Neural progenitor cell (in vitro differentiated cells): Measurements from ENCODE around the gene CELA3B. TPM values are rescaled to one million over a fixed set of nuclear protein-coding genes. Genes with fewer than 3 reads are reported as not detected.

Experiments
- DNase-seq: peaks from one replicate; pipeline ENCODE4 v3.0.0-alpha.2; 2016; ENCODE audit warnings: low spot score
- H2AFZ ChIP-seq: fragments of 200-600 bp; sonication (generic); replicated peaks from 2 replicates; pipeline ENCODE4 v1.6.1; 2016; ENCODE audit warnings: antibody characterized with exemption
- H3F3A ChIP-seq: fragments of 200-600 bp; sonication (generic); 2 replicates; pipeline ENCODE4 v1.6.1; 2016; ENCODE audit warnings: antibody characterized with exemption, low read depth
- H3K27ac ChIP-seq: fragments of 200-600 bp; sonication (generic); 2 replicates; pipeline ENCODE4 v1.5.1; 2016; ENCODE audit warnings: mild to moderate bottlenecking
- H3K27me3 ChIP-seq: fragments of 200-600 bp; sonication (generic); 2 replicates; pipeline ENCODE4 v1.6.1; 2016; ENCODE audit warnings: mild to moderate bottlenecking, moderate library complexity
- H3K36me3 ChIP-seq: fragments of 200-600 bp; sonication (generic); 2 replicates; pipeline ENCODE4 v1.5.1; 2016
- H3K4me1 ChIP-seq: fragments of 200-600 bp; sonication (generic); 2 replicates; pipeline ENCODE4 v1.6.1; 2016; ENCODE audit warnings: mixed run types
- H3K4me2 ChIP-seq: fragments of 200-600 bp; sonication (generic); 2 replicates; pipeline ENCODE4 v1.6.1; 2016
- H3K4me3 ChIP-seq: fragments of 200-600 bp; sonication (generic); 2 replicates; pipeline ENCODE4 v1.5.1; 2016
- H3K79me2 ChIP-seq: fragments of 200-600 bp; sonication (generic); 2 replicates; pipeline ENCODE4 v1.6.1; 2016; ENCODE audit warnings: low read depth
- H3K9ac ChIP-seq: fragments of 200-600 bp; sonication (generic); 2 replicates; pipeline ENCODE4 v1.6.1; 2016
- H3K9me3 ChIP-seq: fragments of 200-600 bp; sonication (generic); 2 replicates; pipeline ENCODE4 v1.5.1; 2016; ENCODE audit warnings: low read depth
- H4K20me1 ChIP-seq: fragments of 200-600 bp; sonication (generic); 2 replicates; pipeline ENCODE4 v1.6.1; 2016; ENCODE audit warnings: low read depth
- H3K27ac Mint-ChIP-seq: 3 replicates; pipeline ENCODE4 v1.8.0; 2021; ENCODE audit warnings: mixed read lengths
- H3K27me3 Mint-ChIP-seq: 2 replicates; pipeline ENCODE4 v1.8.0; 2022; ENCODE audit warnings: low read depth, mild to moderate bottlenecking, inconsistent platforms, moderate library complexity, mixed read lengths; ENCODE audit not compliant: insufficient read depth
- H3K36me3 Mint-ChIP-seq: 3 replicates; pipeline ENCODE4 v1.8.0; 2021; ENCODE audit warnings: mixed read lengths
- H3K4me1 Mint-ChIP-seq: 3 replicates; pipeline ENCODE4 v1.8.0; 2021; ENCODE audit warnings: mixed read lengths
- H3K4me3 Mint-ChIP-seq: 3 replicates; pipeline ENCODE4 v1.8.0; 2021; ENCODE audit warnings: mild to moderate bottlenecking, moderate library complexity, mixed read lengths
- H3K9me3 Mint-ChIP-seq: 3 replicates; pipeline ENCODE4 v1.8.0; 2020; ENCODE audit warnings: mixed read lengths
- EZH2 ChIP-seq: fragments of 200-600 bp; sonication (generic); IDR thresholded peaks from 2 replicates; pipeline ENCODE4 v1.6.1; 2017; ENCODE audit warnings: antibody characterized with exemption, mild to moderate bottlenecking, moderate library complexity
- EZH2phosphoT487 ChIP-seq: fragments of 200-600 bp; sonication (generic); IDR thresholded peaks from 2 replicates; pipeline ENCODE4 v1.6.1; 2017; ENCODE audit warnings: antibody characterized with exemption
- total RNA-seq: library from RNA; depleted of rRNA; stranded (reverse); fragments of >200 nt; gene quantifications from 2 replicates; pipeline ENCODE4 v1.2.3, GENCODE V29; 2015; ENCODE audit warnings: low replicate concordance
- TF ChIP-seq, protein P1 (sequence below): fragments of 200-600 bp; sonication (generic); IDR thresholded peaks from 2 replicates; pipeline ENCODE4 v1.5.1; 2017; ENCODE audit warnings: antibody characterized with exemption, mild to moderate bottlenecking

CELA3B gene
- total RNA-seq, 1 donor from 2014 or later, result not detected

DNA sequence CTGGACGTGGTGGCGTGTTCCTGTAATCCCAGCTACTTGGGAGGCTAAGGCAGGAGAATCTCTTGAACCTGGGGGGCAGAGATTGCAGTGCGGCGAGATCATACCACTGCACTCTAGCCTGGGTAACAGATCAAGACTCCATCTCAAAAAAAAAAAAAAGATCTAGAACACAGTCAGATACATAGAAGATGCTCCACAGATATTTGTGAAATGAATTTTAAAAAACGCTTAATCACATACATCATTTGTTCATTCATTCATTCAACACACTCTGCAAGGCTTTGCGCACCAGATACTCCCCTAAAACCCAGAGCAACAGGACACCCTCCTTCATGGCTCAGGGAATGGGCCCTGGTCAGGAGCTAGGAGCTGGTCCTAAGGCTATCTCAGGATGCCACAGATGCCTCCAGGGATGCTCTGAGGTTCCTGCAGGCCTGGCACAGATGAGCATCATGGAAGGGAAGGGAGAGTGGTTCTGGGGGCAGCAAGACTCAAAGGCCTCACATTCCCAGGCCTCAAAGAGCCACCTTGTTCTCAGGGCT is 46.1 kb upstream of the CELA3B start:
- Histone ChIP-seq H3K27ac (no peak overlapping the region), H3K4me1 (peaks cover 38% of the 10 kb centered on the region)
- peaks cover 5% of the 10 kb centered on the region for H3K36me3 Mint-ChIP-seq

DNA sequence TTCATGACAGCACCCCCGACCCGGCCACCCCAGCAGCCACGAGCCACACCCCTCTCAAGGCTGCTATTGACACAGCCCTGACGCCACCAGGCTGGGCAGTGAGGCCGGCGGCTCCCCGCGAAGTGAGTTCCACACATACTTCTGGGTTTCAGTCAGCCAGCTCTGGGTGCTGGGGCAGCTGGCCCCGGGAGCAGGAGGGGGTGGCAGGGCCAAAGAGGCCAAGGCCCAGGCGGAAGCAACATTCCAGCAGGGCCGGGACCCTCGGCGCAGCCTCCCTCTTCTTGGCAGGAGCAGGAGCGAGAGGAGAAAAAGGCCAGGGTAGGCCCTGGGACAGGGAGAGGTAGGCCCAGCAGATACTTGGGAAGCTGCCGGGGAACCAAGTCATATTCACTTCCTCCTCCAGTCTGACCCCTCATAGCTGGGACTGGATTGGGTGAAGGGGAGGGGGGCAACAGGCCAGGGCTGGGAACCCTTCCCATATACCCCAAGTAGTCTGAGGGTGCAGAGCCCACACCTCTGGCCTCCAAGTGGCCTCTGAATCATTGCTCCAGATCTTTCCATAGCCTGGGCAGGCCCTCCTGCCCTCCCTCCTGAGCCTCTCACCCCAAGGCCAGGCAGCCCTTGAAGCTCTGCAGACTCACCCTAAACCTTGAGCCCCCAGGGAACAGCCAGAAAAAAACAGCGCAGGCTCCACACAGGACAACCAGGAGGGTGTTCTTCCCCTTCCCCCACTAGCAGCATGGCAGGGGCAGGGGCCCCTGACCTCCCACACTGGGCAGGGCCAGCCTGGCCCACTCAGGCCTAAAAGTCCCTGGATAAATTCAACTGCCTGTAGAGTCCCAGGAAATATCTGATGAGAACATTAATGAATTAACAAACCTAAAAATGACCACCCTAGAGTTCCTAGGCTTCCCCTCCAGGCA is 45.4 kb upstream of the CELA3B start:
- Histone ChIP-seq H3K9ac (no peak overlapping the region), H3K4me1 (peaks cover 46% of the 10 kb centered on the region), H3K27ac (no peak overlapping the region)

More for the DNA sequence above, 46.1 kb upstream of the CELA3B start:
- no peaks in the 10 kb centered on the region for H3K36me3 ChIP-seq
- H3K27me3 ChIP-seq, result no peaks in the 10 kb centered on the region
- H3K4me2 ChIP-seq, result no peak overlapping the region
- H3K4me3 ChIP-seq, result no peak overlapping the region
- no peak overlapping the region for H3K4me3 Mint-ChIP-seq
- H3F3A ChIP-seq, result peaks cover 18% of the 10 kb centered on the region
- no peaks in the 10 kb centered on the region for H3K9me3 ChIP-seq
- no peak for DNase-seq
- TF ChIP-seq, protein P1, sequence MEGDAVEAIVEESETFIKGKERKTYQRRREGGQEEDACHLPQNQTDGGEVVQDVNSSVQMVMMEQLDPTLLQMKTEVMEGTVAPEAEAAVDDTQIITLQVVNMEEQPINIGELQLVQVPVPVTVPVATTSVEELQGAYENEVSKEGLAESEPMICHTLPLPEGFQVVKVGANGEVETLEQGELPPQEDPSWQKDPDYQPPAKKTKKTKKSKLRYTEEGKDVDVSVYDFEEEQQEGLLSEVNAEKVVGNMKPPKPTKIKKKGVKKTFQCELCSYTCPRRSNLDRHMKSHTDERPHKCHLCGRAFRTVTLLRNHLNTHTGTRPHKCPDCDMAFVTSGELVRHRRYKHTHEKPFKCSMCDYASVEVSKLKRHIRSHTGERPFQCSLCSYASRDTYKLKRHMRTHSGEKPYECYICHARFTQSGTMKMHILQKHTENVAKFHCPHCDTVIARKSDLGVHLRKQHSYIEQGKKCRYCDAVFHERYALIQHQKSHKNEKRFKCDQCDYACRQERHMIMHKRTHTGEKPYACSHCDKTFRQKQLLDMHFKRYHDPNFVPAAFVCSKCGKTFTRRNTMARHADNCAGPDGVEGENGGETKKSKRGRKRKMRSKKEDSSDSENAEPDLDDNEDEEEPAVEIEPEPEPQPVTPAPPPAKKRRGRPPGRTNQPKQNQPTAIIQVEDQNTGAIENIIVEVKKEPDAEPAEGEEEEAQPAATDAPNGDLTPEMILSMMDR, result no peak
- TF ChIP-seq EZH2phosphoT487 (no peak), EZH2 (no peak)
- no peak overlapping the region for H3K27ac Mint-ChIP-seq
- no peak overlapping the region for H2AFZ ChIP-seq
- H3K9me3 Mint-ChIP-seq, result peaks cover 3% of the 10 kb centered on the region
- no peak overlapping the region for H3K9ac ChIP-seq
- H3K79me2 ChIP-seq, result peaks cover 43% of the 10 kb centered on the region
- peaks cover 45% of the 10 kb centered on the region for H4K20me1 ChIP-seq
- H3K27me3 Mint-ChIP-seq, result peaks cover 6% of the 10 kb centered on the region
- peaks cover 43% of the 10 kb centered on the region for H3K4me1 Mint-ChIP-seq

DNA sequence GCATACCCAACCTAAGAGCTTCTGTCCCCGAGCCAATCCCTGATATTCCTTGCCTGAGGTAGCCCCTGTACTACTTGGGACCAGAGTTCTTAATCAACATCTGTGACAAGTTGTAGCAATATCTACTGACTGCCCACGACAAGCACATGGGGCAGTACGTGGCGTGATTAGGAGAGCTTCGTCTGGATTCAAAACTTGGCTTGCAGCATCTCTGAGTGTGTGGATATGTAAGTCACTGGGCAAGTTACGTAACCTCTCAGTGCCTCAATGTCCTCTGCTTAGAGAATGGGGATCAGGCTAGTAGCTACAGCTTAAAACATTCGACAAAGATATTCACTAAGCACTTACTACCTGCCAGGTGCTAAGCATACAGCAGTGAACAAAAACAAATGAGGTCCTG is 44.7 kb upstream of the CELA3B start:
- TF ChIP-seq, protein P1, result no peak
- TF ChIP-seq EZH2phosphoT487, result no peak
- no peak for TF ChIP-seq EZH2
- DNase-seq, result no peak
- Histone ChIP-seq H3K27ac (no peak overlapping the region), H3K36me3 (no peaks in the 10 kb centered on the region), H4K20me1 (peaks cover 54% of the 10 kb centered on the region), H3K4me1 (peaks cover 44% of the 10 kb centered on the region), H3K27me3 (no peaks in the 10 kb centered on the region), H3K4me3 (no peak overlapping the region), H3F3A (peaks cover 23% of the 10 kb centered on the region), H3K9me3 (no peaks in the 10 kb centered on the region), H3K4me2 (no peak overlapping the region), H3K79me2 (peaks cover 54% of the 10 kb centered on the region), H3K9ac (no peak overlapping the region), H2AFZ (no peak overlapping the region)
- Mint-ChIP-seq H3K36me3 (peaks cover 5% of the 10 kb centered on the region), H3K9me3 (peaks cover 3% of the 10 kb centered on the region), H3K27ac (no peak overlapping the region), H3K4me1 (peaks cover 46% of the 10 kb centered on the region), H3K27me3 (peaks cover 6% of the 10 kb centered on the region), H3K4me3 (no peak overlapping the region)

More for the DNA sequence above, 45.4 kb upstream of the CELA3B start:
- Mint-ChIP-seq H3K4me1 (peaks cover 48% of the 10 kb centered on the region), H3K27ac (no peak overlapping the region), H3K4me3 (no peak overlapping the region), H3K9me3 (peaks cover 3% of the 10 kb centered on the region), H3K36me3 (peaks cover 5% of the 10 kb centered on the region), H3K27me3 (peaks cover 6% of the 10 kb centered on the region)
- Histone ChIP-seq H3K4me2 (no peak overlapping the region), H3F3A (peaks cover 20% of the 10 kb centered on the region), H4K20me1 (peaks cover 52% of the 10 kb centered on the region), H3K27me3 (no peaks in the 10 kb centered on the region), H3K79me2 (peaks cover 51% of the 10 kb centered on the region), H3K36me3 (no peaks in the 10 kb centered on the region), H2AFZ (no peak overlapping the region), H3K4me3 (no peak overlapping the region), H3K9me3 (no peaks in the 10 kb centered on the region)
- no peak for DNase-seq
- TF ChIP-seq EZH2, result no peak
- TF ChIP-seq EZH2phosphoT487, result no peak
- TF ChIP-seq, protein P1, result no peak
